GM19238 (cell line): ENCODE measurements around the gene KCNJ3.

ENCODE experiments used
- DNase-seq: peaks from one replicate; pipeline ENCODE4 v3.0.0; 2011; ENCODE audit warnings: low spot score; ENCODE audit not compliant: insufficient read length

KCNJ3 gene

GRCh38 chr2:154698296-154698720, at the start of gene KCNJ3:
TSS of gene KCNJ3 (plus strand) at chr2:154698695. CDS start at chr2:154698776, 81 bp downstream.
- DNase-seq = no peak

- DNase-seq = no peak
Observed at GRCh38 chr2:154655499-154655898, 43.0 kb upstream of the KCNJ3 start.

GRCh38 chr2:154658854-154659253, 39.6 kb upstream of the KCNJ3 start:
- no peak for DNase-seq

GRCh38 chr2:154664248-154664647, 34.2 kb upstream of the KCNJ3 start:
- DNase-seq = no peak

GRCh38 chr2:154670083-154670482, 28.4 kb upstream of the KCNJ3 start:
- no peak for DNase-seq

GRCh38 chr2:154673694-154674093, 24.8 kb upstream of the KCNJ3 start:
- no peak for DNase-seq

- DNase-seq = no peak
Observed at GRCh38 chr2:154677401-154677800, 21.1 kb upstream of the KCNJ3 start.

GRCh38 chr2:154681741-154682140, 16.8 kb upstream of the KCNJ3 start:
- DNase-seq = no peak

GRCh38 chr2:154686162-154686561, 12.3 kb upstream of the KCNJ3 start:
- DNase-seq = no peak

- no peak for DNase-seq
Observed at GRCh38 chr2:154688373-154688772, 10.1 kb upstream of the KCNJ3 start.

- DNase-seq = no peak
Observed at GRCh38 chr2:154689158-154689557, 9.3 kb upstream of the KCNJ3 start.

GRCh38 chr2:154692927-154693326, 5.6 kb upstream of the KCNJ3 start:
- DNase-seq = no peak

GRCh38 chr2:154693741-154694340, 4.7 kb upstream of the KCNJ3 start:
- DNase-seq = no peak

GRCh38 chr2:154694881-154695280, 3.6 kb upstream of the KCNJ3 start:
- DNase-seq = no peak

- no peak for DNase-seq
Observed at GRCh38 chr2:154696369-154696768, 2.1 kb upstream of the KCNJ3 start.

- no peak for DNase-seq
Observed at GRCh38 chr2:154696810-154697417, 1.6 kb upstream of the KCNJ3 start.

- no peak for DNase-seq
Observed at GRCh38 chr2:154697418-154698252, 860 bp upstream of the KCNJ3 start.

GRCh38 chr2:154698721-154699574, 453 bp downstream of the KCNJ3 start:
- no peak for DNase-seq

- no peak for DNase-seq
Observed at GRCh38 chr2:154699575-154699930, 1.1 kb downstream of the KCNJ3 start.

- no peak for DNase-seq
Observed at GRCh38 chr2:154700136-154700535, 1.6 kb downstream of the KCNJ3 start.

GRCh38 chr2:154704991-154705390, 6.5 kb downstream of the KCNJ3 start:
- no peak for DNase-seq

GRCh38 chr2:154706660-154707059, 8.2 kb downstream of the KCNJ3 start:
- DNase-seq = no peak
